ENCODE data around the gene SPCS1. TPM values are rescaled to one million over a fixed set of nuclear protein-coding genes. Genes with fewer than 3 reads are reported as not detected.

SPCS1 gene
- total RNA-seq, 1 donor from 2014 or later, result 57.9 TPM

DNA sequence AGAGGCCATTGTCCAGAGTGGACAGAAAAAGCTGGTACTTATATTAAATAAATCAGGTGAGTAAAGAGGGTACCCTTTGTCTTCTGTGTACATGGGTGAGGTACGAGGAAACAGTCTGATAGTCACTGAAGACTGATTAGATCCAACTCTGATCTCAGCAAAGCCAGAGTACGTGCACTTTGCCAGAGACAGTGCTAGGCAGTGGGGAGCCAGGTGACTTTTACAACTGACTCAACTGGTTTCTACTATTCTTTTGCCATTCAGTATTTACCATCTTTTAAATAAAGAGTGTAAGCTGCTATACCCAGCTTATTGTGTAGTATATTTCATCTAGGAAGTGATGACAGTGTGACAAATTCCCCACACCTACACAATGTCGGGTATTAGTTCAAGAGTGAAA, 16.8 kb upstream of the SPCS1 start:
- FAIRE-seq (no peak), DNase-seq (ENCODE audit: low read depth) (no peak)
- TF ChIP-seq CTCF (IDR thresholded peaks at IDR 0.05; ENCODE audit: insufficient read depth, low read length, severe bottlenecking), result no peak
- H3K36me3 ChIP-seq (ENCODE audit: control insufficient read depth, insufficient read depth, low read length), result peaks cover 41% of the 10 kb centered on the region
- H3K4me3 ChIP-seq (ENCODE audit: low read depth, low read length), result no peak overlapping the region
- H3K27me3 ChIP-seq (ENCODE audit: control insufficient read depth, insufficient read depth, low read length), result no peaks in the 10 kb centered on the region

- Histone ChIP-seq H3K27me3 (ENCODE audit: control insufficient read depth, insufficient read depth, low read length) (no peaks in the 10 kb centered on the region), H3K4me3 (ENCODE audit: low read depth, low read length) (no peak overlapping the region), H3K36me3 (ENCODE audit: control insufficient read depth, insufficient read depth, low read length) (peaks cover 44% of the 10 kb centered on the region)
- TF ChIP-seq CTCF (IDR thresholded peaks at IDR 0.05; ENCODE audit: insufficient read depth, low read length, severe bottlenecking), result no peak
- FAIRE-seq (no peak), DNase-seq (ENCODE audit: low read depth) (no peak)
Measured at GRCh38 chr3:52690560-52690959, 15.3 kb upstream of the SPCS1 start.

DNA sequence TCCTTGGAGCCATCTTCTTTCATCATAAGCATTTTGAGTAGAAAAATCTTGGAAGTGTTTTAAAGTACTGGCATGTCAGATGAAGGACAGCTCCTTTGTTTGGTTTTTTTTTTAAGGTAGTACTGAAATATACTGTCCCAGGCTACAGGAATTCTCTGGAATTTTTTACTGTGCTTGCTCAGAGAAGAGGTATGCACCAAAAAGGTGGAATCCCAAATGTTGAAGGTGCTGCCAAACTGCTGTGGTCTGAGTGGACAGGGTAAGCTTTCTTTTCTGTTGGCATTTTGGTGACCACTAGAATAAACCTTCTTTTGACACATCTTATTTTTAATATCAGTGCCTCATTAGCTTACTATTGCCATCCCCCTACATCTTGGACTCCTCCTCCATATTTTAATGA, 12.8 kb upstream of the SPCS1 start:
- Histone ChIP-seq H3K4me3 (ENCODE audit: low read depth, low read length) (no peak overlapping the region), H3K36me3 (ENCODE audit: control insufficient read depth, insufficient read depth, low read length) (peaks cover 38% of the 10 kb centered on the region), H3K27me3 (ENCODE audit: control insufficient read depth, insufficient read depth, low read length) (no peaks in the 10 kb centered on the region)
- DNase-seq (ENCODE audit: low read depth) (no peak), FAIRE-seq (no peak)
- no peak for TF ChIP-seq CTCF (IDR thresholded peaks at IDR 0.05; ENCODE audit: insufficient read depth, low read length, severe bottlenecking)

- no peak for TF ChIP-seq CTCF (IDR thresholded peaks at IDR 0.05; ENCODE audit: insufficient read depth, low read length, severe bottlenecking)
- Histone ChIP-seq H3K27me3 (ENCODE audit: control insufficient read depth, insufficient read depth, low read length) (no peaks in the 10 kb centered on the region), H3K4me3 (ENCODE audit: low read depth, low read length) (no peak overlapping the region), H3K36me3 (ENCODE audit: control insufficient read depth, insufficient read depth, low read length) (peaks cover 25% of the 10 kb centered on the region)
- DNase-seq (ENCODE audit: low read depth), result no peak
- no peak for FAIRE-seq
Measured at GRCh38 chr3:52694528-52695189, 11.2 kb upstream of the SPCS1 start.

DNA sequence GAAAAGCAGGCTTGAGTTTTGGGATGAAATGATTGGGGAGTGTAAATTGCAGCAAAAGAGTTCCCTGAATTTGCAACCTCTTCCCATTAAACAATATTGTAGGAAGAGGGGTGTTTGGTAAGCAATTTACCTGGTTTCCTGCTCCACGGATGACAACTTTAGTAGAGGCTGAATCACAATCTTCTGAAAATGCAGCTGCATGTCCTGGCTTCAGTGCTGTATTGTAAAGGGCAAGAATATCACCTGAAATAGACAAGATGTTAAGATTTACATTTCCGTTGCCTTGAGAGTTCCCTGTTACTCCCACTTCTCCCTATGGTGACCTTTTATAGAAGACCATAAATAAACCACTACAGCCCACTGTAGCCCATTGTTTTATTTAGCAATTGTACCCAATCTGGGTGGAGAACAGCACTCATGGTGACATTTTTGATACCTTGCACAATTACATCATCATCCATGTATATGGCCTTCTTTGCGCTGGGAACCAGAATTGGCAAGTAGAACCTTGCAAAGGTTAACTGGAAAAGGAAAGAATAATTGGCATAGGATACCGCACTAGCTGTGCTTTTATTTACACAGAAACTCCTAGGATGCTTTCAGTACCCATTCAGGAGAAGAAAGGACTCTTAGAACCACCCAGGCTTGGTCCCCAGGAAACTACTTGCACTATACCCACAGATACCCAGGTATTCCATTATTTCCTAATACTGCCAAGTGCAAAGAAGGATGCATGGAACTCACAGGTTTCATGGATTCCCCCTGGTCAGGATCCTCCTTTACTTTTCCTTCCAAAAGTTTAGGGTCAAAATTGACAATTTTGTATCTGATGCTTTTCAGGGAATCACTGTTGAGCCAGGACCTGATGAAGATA, 9.9 kb upstream of the SPCS1 start:
- Histone ChIP-seq H3K4me3 (ENCODE audit: low read depth, low read length) (no peak overlapping the region), H3K36me3 (ENCODE audit: control insufficient read depth, insufficient read depth, low read length) (peaks cover 20% of the 10 kb centered on the region), H3K27me3 (ENCODE audit: control insufficient read depth, insufficient read depth, low read length) (no peaks in the 10 kb centered on the region)
- TF ChIP-seq CTCF (IDR thresholded peaks at IDR 0.05; ENCODE audit: insufficient read depth, low read length, severe bottlenecking), result no peak
- FAIRE-seq (no peak), DNase-seq (ENCODE audit: low read depth) (no peak)

Measured in bronchial epithelial cell (primary cell).